ENCODE data around the gene SYT17.

The SYT17 gene

GRCh38 chr16:19230575-19230974 lies 62.5 kb downstream of the SYT17 start:
- H3K27me3 ChIP-seq (ENCODE audit: low read depth, low read length) = no peaks in the 10 kb centered on the region

GRCh38 chr16:19231881-19232280 lies 63.8 kb downstream of the SYT17 start:
- Histone ChIP-seq H3K27me3 (ENCODE audit: low read depth, low read length) (no peaks in the 10 kb centered on the region), H3K27ac (ENCODE audit: low read length) (no peak overlapping the region), H2AFZ (ENCODE audit: low read depth, low read length) (no peak overlapping the region), H3K4me2 (ENCODE audit: low read length) (no peak overlapping the region), H3K9ac (ENCODE audit: low read length) (no peak overlapping the region), H4K20me1 (ENCODE audit: insufficient read depth, low read length) (no peaks in the 10 kb centered on the region), H3K36me3 (replicated peaks; ENCODE audit: low read depth, low read length) (peaks cover 39% of the 10 kb centered on the region), H3K4me1 (ENCODE audit: low read length) (0 out of 2 replicates have a peak, but pooled peaks cover 6% of the 10 kb centered on the region), H3K4me3 (ENCODE audit: low read length) (no peak overlapping the region), H3K9me3 (ENCODE audit: insufficient read depth, low read length) (peaks cover 23% of the 10 kb centered on the region), H3K79me2 (ENCODE audit: low read length) (no peaks in the 10 kb centered on the region)
- TF ChIP-seq EZH2phosphoT487 (IDR thresholded peaks at IDR 0.05; ENCODE audit: low read depth) = no peak
- TF ChIP-seq CTCF (IDR thresholded peaks at IDR 0.05; ENCODE audit: low read depth, low read length) = no peak

More at GRCh38 chr16:19230575-19230974, 62.5 kb downstream of the SYT17 start:
- H3K4me1 ChIP-seq (ENCODE audit: low read length) = 0 out of 2 replicates have a peak, but pooled peaks cover 6% of the 10 kb centered on the region
- no peak overlapping the region for H3K4me2 ChIP-seq (ENCODE audit: low read length)
- H3K79me2 ChIP-seq (ENCODE audit: low read length) = no peaks in the 10 kb centered on the region
- H3K4me3 ChIP-seq (ENCODE audit: low read length) = no peak overlapping the region
- H4K20me1 ChIP-seq (ENCODE audit: insufficient read depth, low read length) = no peaks in the 10 kb centered on the region
- H3K9me3 ChIP-seq (ENCODE audit: insufficient read depth, low read length) = peaks cover 12% of the 10 kb centered on the region
- TF ChIP-seq EZH2phosphoT487 (IDR thresholded peaks at IDR 0.05; ENCODE audit: low read depth) (no peak), CTCF (IDR thresholded peaks at IDR 0.05; ENCODE audit: low read depth, low read length) (no peak)
- no peak overlapping the region for H3K9ac ChIP-seq (ENCODE audit: low read length)
- H3K36me3 ChIP-seq (replicated peaks; ENCODE audit: low read depth, low read length) = peaks cover 33% of the 10 kb centered on the region
- H2AFZ ChIP-seq (ENCODE audit: low read depth, low read length) = no peak overlapping the region
- H3K27ac ChIP-seq (ENCODE audit: low read length) = no peak overlapping the region

DNA sequence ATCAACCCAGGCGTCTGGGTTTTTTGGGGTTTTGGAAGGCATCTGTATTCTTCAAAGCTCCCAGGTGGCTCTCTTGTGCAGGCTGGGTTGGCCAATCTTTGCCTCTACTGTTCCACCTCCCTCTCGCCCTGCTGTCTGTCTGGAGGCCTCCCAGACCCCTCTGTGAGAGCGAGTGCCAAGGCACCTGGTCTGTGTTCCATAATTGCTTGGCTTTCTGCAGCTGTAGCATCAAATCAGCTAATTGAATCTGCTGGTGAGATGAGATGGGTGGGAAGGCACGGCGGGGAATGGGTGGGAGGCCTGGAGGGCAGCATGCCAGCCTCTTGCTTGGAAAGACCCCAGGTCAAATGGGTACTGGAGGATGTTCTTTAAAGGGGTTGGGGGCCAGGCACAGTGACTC lies 64.9 kb downstream of the SYT17 start:
- H3K79me2 ChIP-seq (ENCODE audit: low read length) = no peaks in the 10 kb centered on the region
- H3K36me3 ChIP-seq (replicated peaks; ENCODE audit: low read depth, low read length) = peaks cover 39% of the 10 kb centered on the region
- no peaks in the 10 kb centered on the region for H4K20me1 ChIP-seq (ENCODE audit: insufficient read depth, low read length)
- TF ChIP-seq CTCF (IDR thresholded peaks at IDR 0.05; ENCODE audit: low read depth, low read length) (no peak), EZH2phosphoT487 (IDR thresholded peaks at IDR 0.05; ENCODE audit: low read depth) (no peak)
- H3K9me3 ChIP-seq (ENCODE audit: insufficient read depth, low read length) = peaks cover 23% of the 10 kb centered on the region
- H3K4me2 ChIP-seq (ENCODE audit: low read length) = no peak overlapping the region
- H3K4me3 ChIP-seq (ENCODE audit: low read length) = no peak overlapping the region
- H3K9ac ChIP-seq (ENCODE audit: low read length) = no peak overlapping the region
- H3K27ac ChIP-seq (ENCODE audit: low read length) = no peak overlapping the region
- H2AFZ ChIP-seq (ENCODE audit: low read depth, low read length) = no peak overlapping the region
- no peaks in the 10 kb centered on the region for H3K27me3 ChIP-seq (ENCODE audit: low read depth, low read length)
- H3K4me1 ChIP-seq (ENCODE audit: low read length) = 0 out of 2 replicates have a peak, but pooled peaks cover 6% of the 10 kb centered on the region

DNA sequence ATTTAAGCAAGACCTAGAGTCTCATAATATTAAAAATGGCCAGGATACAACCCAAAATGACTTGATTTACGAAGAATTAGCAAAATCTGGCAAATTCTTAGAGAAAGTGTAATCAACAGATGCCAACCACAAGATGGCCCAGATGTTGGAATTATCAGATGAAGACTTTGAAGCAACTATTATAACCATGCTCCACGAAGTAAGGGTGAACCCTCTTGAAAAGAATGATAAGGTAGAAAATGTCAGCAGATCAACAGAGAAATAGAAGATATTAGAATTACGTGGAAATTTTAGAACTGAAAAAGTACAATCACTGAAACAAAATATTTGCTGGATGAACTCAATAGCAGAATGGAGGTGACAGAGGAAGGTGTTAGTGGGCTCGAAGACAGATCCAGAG lies 67.4 kb downstream of the SYT17 start:
- Histone ChIP-seq H3K4me2 (ENCODE audit: low read length) (no peak overlapping the region), H3K9ac (ENCODE audit: low read length) (no peak overlapping the region)

More for the DNA sequence above, 67.4 kb downstream of the SYT17 start:
- H4K20me1 ChIP-seq (ENCODE audit: insufficient read depth, low read length) = no peaks in the 10 kb centered on the region
- H3K27me3 ChIP-seq (ENCODE audit: low read depth, low read length) = no peaks in the 10 kb centered on the region
- no peaks in the 10 kb centered on the region for H3K79me2 ChIP-seq (ENCODE audit: low read length)
- no peak overlapping the region for H2AFZ ChIP-seq (ENCODE audit: low read depth, low read length)
- H3K9me3 ChIP-seq (ENCODE audit: insufficient read depth, low read length) = peaks cover 23% of the 10 kb centered on the region
- H3K4me3 ChIP-seq (ENCODE audit: low read length) = no peak overlapping the region
- H3K36me3 ChIP-seq (replicated peaks; ENCODE audit: low read depth, low read length) = peaks cover 30% of the 10 kb centered on the region
- no peaks in the 10 kb centered on the region for H3K4me1 ChIP-seq (ENCODE audit: low read length)
- H3K27ac ChIP-seq (ENCODE audit: low read length) = no peak overlapping the region
- no peak for TF ChIP-seq EZH2phosphoT487 (IDR thresholded peaks at IDR 0.05; ENCODE audit: low read depth)
- TF ChIP-seq CTCF (IDR thresholded peaks at IDR 0.05; ENCODE audit: low read depth, low read length) = no peak

Measured in OCI-LY3 (cell line).